GM12865 (cell line): ENCODE measurements around the gene FRMD4A.

Experiments
- DNase-seq: peaks from one replicate; pipeline ENCODE4 v3.0.0; 2010; ENCODE audit warnings: low read depth
- H3K4me3 ChIP-seq: 2 replicates; pipeline ENCODE4 v1.5.1; 2011; ENCODE audit warnings: mild to moderate bottlenecking, low read depth, low read length, control low read depth
- CTCF ChIP-seq: IDR thresholded peaks from 2 replicates; pipeline ENCODE4 v1.5.1; 2011; ENCODE audit warnings: low read length, control low read depth, low read depth, inconsistent platforms; ENCODE audit not compliant: insufficient read depth; ENCODE audit errors: missing control alignments

Gene FRMD4A

GRCh38 chr10:14371581-14371980, 40.9 kb upstream of the FRMD4A start:
- TF ChIP-seq CTCF = no peak
- H3K4me3 ChIP-seq = no peak overlapping the region
- no peak for DNase-seq

GRCh38 chr10:14370894-14371293, 40.2 kb upstream of the FRMD4A start:
- DNase-seq = no peak
- TF ChIP-seq CTCF = no peak
- H3K4me3 ChIP-seq = no peak overlapping the region

DNA sequence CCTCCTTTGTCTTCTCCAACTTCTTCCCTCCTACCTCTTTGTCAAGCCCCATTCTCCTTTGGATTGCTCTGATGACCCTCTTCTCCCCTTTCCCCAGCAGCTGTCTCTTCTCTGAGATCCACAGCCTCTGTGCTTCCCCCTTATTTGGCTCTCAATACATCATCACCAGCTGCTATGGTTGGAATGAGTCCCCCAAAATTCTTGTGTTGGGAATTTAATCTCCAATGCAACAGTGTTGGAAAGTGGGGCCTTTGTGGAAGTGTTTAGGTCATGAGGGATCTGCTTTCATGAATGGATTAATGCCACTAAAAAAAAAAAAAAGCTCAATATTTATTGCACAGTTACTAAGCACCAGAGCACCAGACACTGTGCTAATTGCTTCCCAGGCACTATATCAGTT, 39.2 kb upstream of the FRMD4A start:
- no peak for DNase-seq
- no peak for TF ChIP-seq CTCF
- H3K4me3 ChIP-seq = no peak overlapping the region

- no peak overlapping the region for H3K4me3 ChIP-seq
- TF ChIP-seq CTCF = no peak
- DNase-seq = no peak
Observed at GRCh38 chr10:14366760-14367159, 36.0 kb upstream of the FRMD4A start.

- H3K4me3 ChIP-seq = no peak overlapping the region
- TF ChIP-seq CTCF = no peak
- no peak for DNase-seq
Observed at GRCh38 chr10:14365266-14365665, 34.5 kb upstream of the FRMD4A start.

DNA sequence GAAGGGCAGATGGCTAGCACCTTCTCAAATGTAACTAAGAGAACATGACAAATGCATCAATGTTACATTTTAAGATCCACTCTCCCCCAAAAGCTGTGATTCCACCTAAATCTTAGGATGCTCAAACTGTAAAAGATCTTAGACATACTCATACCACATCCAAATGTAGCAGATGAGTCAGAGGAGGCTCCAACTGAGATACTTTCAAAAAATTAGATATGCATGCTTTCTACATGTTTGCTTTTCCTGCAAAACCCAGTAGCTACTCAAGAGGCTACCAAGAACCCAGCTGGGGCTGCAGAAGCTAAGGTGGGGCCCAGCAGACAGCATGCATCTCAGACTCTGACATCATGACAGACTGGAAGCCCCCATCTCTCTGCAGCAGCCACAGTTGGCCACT, 31.4 kb upstream of the FRMD4A start:
- no peak for DNase-seq
- TF ChIP-seq CTCF = no peak

DNA sequence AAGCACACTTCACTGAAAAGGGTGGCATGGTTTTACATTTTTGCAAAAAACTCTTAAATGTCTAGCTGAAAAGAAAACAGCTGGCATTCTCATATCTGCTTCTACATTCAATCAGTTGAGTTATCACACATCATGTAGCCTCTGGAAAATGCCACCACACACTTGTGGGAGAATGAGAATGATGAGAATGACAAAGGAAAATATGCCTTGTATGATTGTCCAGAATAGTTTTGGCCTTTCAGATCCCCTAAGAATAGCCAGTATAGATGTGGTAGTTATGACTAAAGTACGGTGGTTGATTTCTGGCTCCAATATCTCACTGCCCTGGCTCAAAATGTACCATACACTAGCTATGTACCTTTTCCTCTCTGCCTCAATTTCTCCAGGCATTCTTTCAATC, 30.2 kb upstream of the FRMD4A start:
- DNase-seq = no peak
- H3K4me3 ChIP-seq = no peak overlapping the region
- TF ChIP-seq CTCF = no peak

More for the DNA sequence above, 31.4 kb upstream of the FRMD4A start:
- H3K4me3 ChIP-seq = no peak overlapping the region
